NCI-H2107 (cell line): ENCODE measurements around the gene PTPRM.

Experiments
- DNase-seq: peaks from one replicate; lab custom pipeline; 2025; lab: John Stamatoyannopoulos, UW

Gene PTPRM

DNA sequence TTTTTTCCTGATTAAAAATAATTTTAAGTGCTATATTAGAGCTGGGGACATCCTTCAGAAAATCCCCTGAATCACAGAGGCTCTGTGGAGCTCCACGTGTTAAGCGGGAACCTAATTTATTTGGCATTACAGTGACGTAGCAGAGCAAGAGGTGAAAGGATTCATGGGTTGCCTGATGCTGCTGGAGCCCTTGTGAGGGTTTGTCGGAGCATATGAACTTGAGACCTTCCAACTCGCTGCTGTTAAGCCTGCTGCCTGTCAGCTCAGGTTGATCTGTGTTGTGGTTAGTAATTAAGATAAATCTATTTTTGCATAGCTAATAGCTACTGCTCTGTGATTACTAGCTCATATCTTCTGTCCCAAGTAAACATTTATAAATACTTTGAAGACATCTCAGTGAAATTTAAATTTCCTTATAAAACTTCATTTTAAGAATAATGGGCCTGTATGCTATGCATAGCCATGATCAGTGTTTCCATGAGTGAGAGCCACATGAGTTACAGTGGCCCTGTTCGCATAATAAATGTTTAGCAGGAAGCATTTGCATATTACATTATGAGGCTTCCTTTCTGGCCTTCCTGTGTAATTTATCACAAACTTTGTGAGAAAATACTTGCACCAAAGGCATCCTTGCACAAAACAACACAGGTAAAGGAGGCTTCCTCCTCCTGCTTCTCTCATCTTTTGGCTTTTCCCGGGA, 438.9 kb downstream of the PTPRM start:
- DNase-seq: no peak

- DNase-seq: no peak
These were observed 439.9 kb downstream of the PTPRM start for GRCh38 chr18:8006979-8007378.

GRCh38 chr18:8008033-8008432, 440.9 kb downstream of the PTPRM start:
- DNase-seq: peak; percentile 4

- DNase-seq: no peak
These were observed 444.2 kb downstream of the PTPRM start for GRCh38 chr18:8011361-8011760.

DNA sequence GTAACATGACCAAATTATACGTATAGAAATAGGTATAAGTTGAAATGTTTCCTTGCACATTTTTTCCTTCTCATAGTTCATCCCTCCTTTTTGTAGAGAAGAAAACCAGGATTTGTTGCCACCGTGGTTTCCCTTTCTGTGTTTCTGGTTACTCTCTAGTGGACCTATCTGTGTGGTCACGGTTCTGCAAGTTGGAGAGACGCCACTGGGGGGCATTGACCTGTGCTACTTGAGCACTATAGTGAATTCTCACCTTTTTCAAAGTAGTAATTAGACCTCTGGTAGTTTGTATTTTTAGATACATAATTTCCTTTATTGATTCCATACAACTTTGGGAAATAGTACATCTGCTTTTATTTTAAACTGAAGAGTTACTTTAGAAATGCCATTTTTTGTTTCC, 444.8 kb downstream of the PTPRM start:
- DNase-seq: no peak

GRCh38 chr18:8018701-8019331, 451.7 kb downstream of the PTPRM start:
- DNase-seq: no peak

DNA sequence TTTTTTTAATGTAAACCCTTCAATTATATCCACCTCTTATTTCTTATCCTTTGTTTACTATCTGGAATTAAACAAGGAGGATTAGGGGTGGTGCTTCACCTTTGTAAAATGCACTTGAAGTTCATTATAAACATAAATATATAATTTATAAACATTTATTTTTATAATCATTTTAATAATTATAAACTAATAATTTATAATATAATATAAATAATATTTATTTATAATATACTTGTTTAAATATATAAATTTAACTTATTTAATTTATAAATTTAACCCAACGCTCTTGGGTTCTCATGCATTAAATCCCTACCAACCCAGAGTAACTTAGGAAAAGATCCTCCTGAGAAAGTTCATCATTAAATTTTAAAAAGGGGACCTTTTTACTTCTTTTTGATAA, 452.5 kb downstream of the PTPRM start:
- no peak for DNase-seq

- DNase-seq: no peak
These were observed 453.2 kb downstream of the PTPRM start for GRCh38 chr18:8020132-8020846.

GRCh38 chr18:8029061-8029460, 461.9 kb downstream of the PTPRM start:
- no peak for DNase-seq

- no peak for DNase-seq
These were observed 462.6 kb downstream of the PTPRM start for GRCh38 chr18:8029731-8030130.

- no peak for DNase-seq
These were observed 463.1 kb downstream of the PTPRM start for GRCh38 chr18:8030201-8030600.

DNA sequence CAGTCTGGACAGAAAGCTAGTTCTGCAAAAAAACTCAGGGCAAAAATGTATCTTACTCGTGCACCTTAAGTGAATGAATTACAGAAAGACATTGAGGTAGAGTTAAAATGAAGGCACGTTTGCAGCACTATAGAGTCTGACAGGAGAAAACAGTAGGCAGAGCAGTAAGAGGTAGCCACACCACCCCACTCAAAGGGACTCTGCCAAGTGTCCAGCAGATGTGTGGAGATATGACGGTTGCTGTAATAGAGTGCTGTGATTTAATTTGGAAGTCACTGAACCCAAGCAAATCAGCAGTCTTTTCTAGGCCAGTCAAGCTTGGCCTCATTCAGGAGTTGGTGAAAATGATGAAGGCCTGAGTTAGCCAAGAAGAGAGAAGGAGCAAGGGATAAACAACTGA, 464.4 kb downstream of the PTPRM start:
- no peak for DNase-seq

DNA sequence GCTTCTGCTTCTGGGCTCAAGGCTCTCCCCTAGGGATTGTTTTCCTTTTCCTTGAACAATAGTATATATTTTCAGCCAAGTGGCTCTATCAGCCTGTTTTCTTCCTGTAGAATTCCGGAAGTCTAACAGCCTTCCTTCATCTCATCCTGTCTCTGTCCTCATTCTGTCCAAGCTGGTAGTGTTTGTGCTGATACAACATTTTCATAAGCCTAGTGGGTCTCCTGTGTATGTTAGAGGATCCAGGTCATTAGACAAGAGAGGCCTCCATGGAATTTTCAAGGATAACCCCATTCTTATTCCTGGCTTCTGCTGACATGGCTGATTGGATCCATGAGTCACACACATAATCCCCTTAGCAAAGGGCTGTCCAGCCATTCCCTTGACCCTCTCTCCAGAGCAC, 467.6 kb downstream of the PTPRM start:
- no peak for DNase-seq

GRCh38 chr18:8036551-8036950, 469.4 kb downstream of the PTPRM start:
- no peak for DNase-seq

- DNase-seq: no peak
These were observed 470.2 kb downstream of the PTPRM start for GRCh38 chr18:8037296-8037695.

DNA sequence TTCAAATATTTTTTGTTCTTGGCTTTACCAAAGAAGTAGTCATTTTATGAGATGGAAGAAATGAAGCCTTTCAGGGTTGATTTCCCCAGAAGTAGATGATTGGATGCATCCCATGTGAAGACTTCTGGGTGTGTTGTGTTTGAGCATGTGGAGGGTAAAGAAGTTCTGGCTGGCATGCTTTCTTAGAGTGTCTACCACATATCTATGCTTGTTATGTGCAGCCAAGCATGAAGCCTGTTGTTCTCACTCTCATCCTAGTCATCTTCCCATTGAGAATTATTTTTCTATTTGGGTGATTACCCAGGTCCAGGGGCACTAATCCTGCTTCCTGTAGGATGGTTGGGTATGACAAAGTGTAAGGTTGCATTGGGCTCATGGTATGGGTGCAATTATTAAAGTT, 472.9 kb downstream of the PTPRM start:
- DNase-seq: no peak

GRCh38 chr18:8041526-8042111, 474.5 kb downstream of the PTPRM start:
- no peak for DNase-seq

DNA sequence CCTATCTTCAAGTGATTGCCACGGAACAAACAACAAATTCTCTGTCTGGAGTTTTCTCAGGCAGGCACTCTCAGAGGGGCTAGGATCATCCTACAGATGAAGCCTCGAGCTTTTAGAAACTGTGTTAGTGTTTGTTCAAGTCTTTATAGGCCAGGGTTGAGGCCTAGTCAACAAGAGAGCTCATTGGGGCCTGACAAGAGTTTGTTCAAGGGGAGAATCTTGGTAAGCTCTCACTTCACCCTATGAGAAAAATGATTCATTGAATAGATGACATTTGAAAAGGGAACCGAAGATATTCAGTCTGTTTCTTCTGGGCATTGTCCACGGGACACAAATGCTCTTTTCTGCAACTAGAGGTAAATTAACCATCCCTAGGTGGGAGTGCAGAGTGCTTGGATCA, 476.9 kb downstream of the PTPRM start:
- DNase-seq: no peak

GRCh38 chr18:8045160-8045883, 478.2 kb downstream of the PTPRM start:
- DNase-seq: no peak

DNA sequence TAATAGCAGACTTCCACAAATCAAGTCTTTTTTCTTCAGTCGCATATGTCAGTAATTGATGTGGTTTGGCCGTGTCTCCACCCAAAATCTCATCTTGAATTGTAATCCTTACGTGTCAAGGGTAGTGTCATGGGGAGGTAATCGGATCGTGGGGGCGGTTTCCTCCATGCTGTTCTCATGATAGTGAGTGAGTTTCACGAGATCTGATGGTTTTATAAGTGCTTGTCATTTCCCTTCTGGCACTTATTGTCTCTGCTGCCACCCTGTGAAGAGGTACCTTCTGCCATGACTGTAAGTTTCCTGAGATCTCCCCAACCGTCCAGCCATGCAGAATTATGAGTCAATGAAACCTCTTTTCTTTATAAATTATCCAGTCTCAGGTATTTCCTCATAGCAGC, 478.8 kb downstream of the PTPRM start:
- no peak for DNase-seq

- DNase-seq: no peak
These were observed 479.3 kb downstream of the PTPRM start for GRCh38 chr18:8046441-8046840.

DNA sequence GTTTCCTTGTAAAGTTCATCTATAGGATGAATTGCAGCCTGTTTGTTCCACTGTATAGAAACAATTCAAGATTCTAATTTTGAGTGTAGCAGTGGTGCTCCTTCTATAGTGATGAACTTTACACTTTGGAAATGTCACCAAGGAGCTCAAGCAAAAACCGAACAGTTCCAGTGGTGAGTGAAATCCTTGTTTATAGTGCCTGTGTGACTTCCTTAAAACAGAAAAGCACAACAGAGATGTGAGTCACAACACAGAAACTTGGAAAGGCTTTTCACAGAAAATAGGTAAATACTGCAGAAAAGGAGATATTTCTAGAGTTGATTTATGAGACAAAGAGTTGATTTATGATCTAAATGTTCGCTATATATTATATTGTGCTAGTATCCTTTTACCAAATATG, 482.0 kb downstream of the PTPRM start:
- DNase-seq: no peak
